Body of pancreas (tissue), 4 donors: ENCODE data around the gene BDKRB1.

Experiments
- CTCF ChIP-seq, 7 experiments: fragments of 450-650 bp in 4 of 7; fragments of 200-600 bp in 3 of 7; sonication (generic) in 3 of 7; IDR thresholded peaks; one replicate each; pipeline ENCODE4 v1.5.1; 2016 to 2019; ENCODE audit warnings: antibody characterized with exemption in 7 of 7
- POLR2A ChIP-seq, 3 donors: fragments of 450-650 bp; IDR thresholded peaks; one replicate each; pipeline ENCODE4 v1.6.1; 2016; ENCODE audit warnings: antibody characterized with exemption in 3 of 3, mild to moderate bottlenecking in 2 of 3

GRCh38 chr14:96214793-96215192, 41.2 kb upstream of the BDKRB1 start:
- no peak for TF ChIP-seq CTCF (IDR thresholded peaks at IDR 0.05)
- no peak for TF ChIP-seq POLR2A (IDR thresholded peaks at IDR 0.05)
